HCT116 (cell line): ENCODE data around the gene SCG5. TPM values are rescaled to one million over a fixed set of nuclear protein-coding genes. Genes with fewer than 3 reads are reported as not detected.

Source experiments
- ATAC-seq: fragments of 200-7000 bp; cut with Tn5 transposase; 2 replicates; pipeline ENCODE4 v1.9.1; 2020; ENCODE audit warnings: mild to moderate bottlenecking, moderate library complexity
- BruUV-seq: library from RNA; stranded (reverse); fragments of 400-500 nt; replicated peaks from 2 replicates; lab custom pipeline; 2021; lab: Mats Ljungman, UMichigan
- CTCF ChIA-PET: fragments of 300-600 bp; sonication (Branson Sonifier 250); formaldehyde crosslinking; loops from one replicate; lab custom pipeline; 2021; ENCODE audit warnings: antibody characterized with exemption; lab: Charles Lee
- POLR2A ChIA-PET: fragments of 300-600, 350-600 bp; sonication (Branson Sonifier 250); formaldehyde crosslinking; loops from one replicate; lab custom pipeline; 2021; ENCODE audit warnings: antibody characterized with exemption; lab: Charles Lee
- RAD21 ChIA-PET, 2 experiments: fragments of 300-600 bp; sonication (Branson Sonifier 250); formaldehyde crosslinking; loops; one replicate each; lab custom pipeline; 2023; ENCODE audit warnings: low total read pairs in 2 of 2; ENCODE audit not compliant: uncharacterized antibody in 2 of 2, unreplicated experiment in 2 of 2, low non-redundant PET in 1 of 2; lab: Charles Lee
- DNase-seq: peaks from one replicate; pipeline ENCODE4 v3.0.0-alpha.2; 2010; ENCODE audit warnings: low read depth, low spot score
- H2AFZ ChIP-seq: fragments of 200-600 bp; shearing (Covaris generic), sonication (generic); 2 replicates; pipeline ENCODE4 v1.6.1; 2017; ENCODE audit warnings: low read depth, mixed run types, mixed read lengths, antibody characterized with exemption, low read length; ENCODE audit not compliant: poor library complexity, severe bottlenecking
- H3K27ac ChIP-seq: 2 replicates; pipeline ENCODE4 v1.5.1; 2012; ENCODE audit warnings: low read depth, low read length
- H3K27me3 ChIP-seq: fragments of 200-600 bp; sonication (generic); 2 replicates; pipeline ENCODE4 v1.6.1; 2016; ENCODE audit warnings: mixed run types, low read length, mixed read lengths; ENCODE audit not compliant: insufficient read depth
- H3K36me3 ChIP-seq, 2 experiments: fragments of 200-500 bp in 1 of 2; fragments of 200-600 bp in 1 of 2; sonication (Bioruptor generic) in 1 of 2; sonication (generic) in 1 of 2; 2 replicates each; pipeline versions ENCODE4 v1.5.1 to v1.6.1; 2014 to 2016; ENCODE audit warnings: low read length in 2 of 2, inconsistent platforms in 1 of 2, mixed read lengths in 1 of 2, mixed run types in 1 of 2; ENCODE audit not compliant: insufficient read depth in 2 of 2, control insufficient read depth in 1 of 2
- H3K4me1 ChIP-seq, 2 experiments: fragments of 200-600 bp in 1 of 2; sonication (generic) in 1 of 2; 2 replicates each; pipeline versions ENCODE4 v1.5.1 to v1.6.1; 2012 to 2017; ENCODE audit warnings: low read length in 2 of 2, inconsistent platforms in 1 of 2, mild to moderate bottlenecking in 1 of 2, mixed read lengths in 1 of 2, mixed run types in 1 of 2, moderate library complexity in 1 of 2; ENCODE audit not compliant: insufficient read depth in 2 of 2, control insufficient read depth in 1 of 2
- H3K4me2 ChIP-seq: fragments of 200-600 bp; sonication (generic); 2 replicates; pipeline ENCODE4 v1.6.1; 2017; ENCODE audit warnings: mixed run types, low read length, mixed read lengths
- H3K4me3 ChIP-seq, 2 experiments: fragments of 200-600 bp in 1 of 2; sonication (generic) in 1 of 2; replicated peaks in 1 of 2; 2 replicates each; pipeline ENCODE4 v1.5.1; 2011 to 2016; ENCODE audit warnings: low read length in 2 of 2, control low read depth in 1 of 2, low read depth in 1 of 2, mild to moderate bottlenecking in 1 of 2, mixed read lengths in 1 of 2, mixed run types in 1 of 2
- H3K79me2 ChIP-seq: fragments of 200-600 bp; sonication (generic); 2 replicates; pipeline ENCODE4 v1.6.1; 2017; ENCODE audit warnings: mild to moderate bottlenecking, mixed run types, low read length, moderate library complexity, mixed read lengths; ENCODE audit not compliant: insufficient read depth
- H3K9ac ChIP-seq: fragments of 200-600 bp; sonication (generic); 2 replicates; pipeline ENCODE4 v1.6.1; 2016; ENCODE audit warnings: low read length, mixed read lengths
- H3K9me2 ChIP-seq: fragments of 200-600 bp; sonication (generic), shearing (Covaris generic); 2 replicates; pipeline ENCODE4 v1.6.1; 2017; ENCODE audit warnings: mixed run types, mild to moderate bottlenecking, moderate library complexity; ENCODE audit not compliant: insufficient read depth
- H3K9me3 ChIP-seq, 2 experiments: fragments of 200-500 bp in 1 of 2; fragments of 200-600 bp in 1 of 2; sonication (Bioruptor generic) in 1 of 2; sonication (generic) in 1 of 2; 2 replicates each; pipeline ENCODE4 v1.6.1; 2014 to 2017; ENCODE audit warnings: low read length in 2 of 2, mixed read lengths in 2 of 2, inconsistent platforms in 1 of 2, low read depth in 1 of 2, mild to moderate bottlenecking in 1 of 2, mixed run types in 1 of 2, moderate library complexity in 1 of 2; ENCODE audit not compliant: control insufficient read depth in 1 of 2, insufficient read depth in 1 of 2
- H4K20me1 ChIP-seq: fragments of 200-600 bp; sonication (generic), shearing (Covaris generic); 2 replicates; pipeline ENCODE4 v1.6.1; 2017; ENCODE audit warnings: mixed run types, mild to moderate bottlenecking, moderate library complexity; ENCODE audit not compliant: insufficient read depth
- CBX3 ChIP-seq: IDR thresholded peaks from 2 replicates; pipeline ENCODE4 v1.6.1; 2012; ENCODE audit warnings: low read depth
- EGR1 ChIP-seq: IDR thresholded peaks from 2 replicates; pipeline ENCODE4 v1.6.1; 2012; ENCODE audit warnings: low read depth
- ELF1 ChIP-seq: IDR thresholded peaks from 2 replicates; pipeline ENCODE4 v1.6.1; 2012; ENCODE audit warnings: low read depth, borderline replicate concordance
- EZH2 ChIP-seq: fragments of 200-600 bp; sonication (generic); IDR thresholded peaks from 2 replicates; pipeline ENCODE4 v1.6.1; 2017; ENCODE audit warnings: antibody characterized with exemption, mixed run types
- EZH2phosphoT487 ChIP-seq: fragments of 200-600 bp; IDR thresholded peaks from 2 replicates; pipeline ENCODE4 v1.6.1; 2018; ENCODE audit warnings: antibody characterized with exemption, borderline replicate concordance
- FOSL1 ChIP-seq: IDR thresholded peaks from 2 replicates; pipeline ENCODE4 v1.6.1; 2012; ENCODE audit warnings: low read depth
- MAX ChIP-seq: IDR thresholded peaks from 2 replicates; pipeline ENCODE4 v1.6.1; 2012
- POLR2AphosphoS5 ChIP-seq: IDR thresholded peaks from 2 replicates; pipeline ENCODE4 v1.6.1; 2011; ENCODE audit warnings: mild to moderate bottlenecking, low read depth, low read length, moderate library complexity
- RAD21 ChIP-seq: IDR thresholded peaks from 2 replicates; pipeline ENCODE4 v1.6.1; 2012; ENCODE audit warnings: low read depth, mild to moderate bottlenecking
- SIN3A ChIP-seq: IDR thresholded peaks from 2 replicates; pipeline ENCODE4 v1.6.1; 2012; ENCODE audit warnings: low read depth
- SP1 ChIP-seq: IDR thresholded peaks from 2 replicates; pipeline ENCODE4 v1.6.1; 2012; ENCODE audit warnings: low read depth
- SRF ChIP-seq: IDR thresholded peaks from 2 replicates; pipeline ENCODE4 v1.6.1; 2012; ENCODE audit warnings: low read depth
- TCF7L2 ChIP-seq: IDR thresholded peaks from 2 replicates; pipeline ENCODE4 v1.7.0; 2011; ENCODE audit warnings: borderline replicate concordance, inconsistent platforms; ENCODE audit not compliant: insufficient read depth, insufficient read length; ENCODE audit errors: extremely low read depth
- YY1 ChIP-seq: IDR thresholded peaks from 2 replicates; pipeline ENCODE4 v1.6.1; 2011; ENCODE audit warnings: low read length, low read depth, moderate library complexity, mild to moderate bottlenecking; ENCODE audit not compliant: insufficient replicate concordance; ENCODE audit errors: extremely low read depth
- intact Hi-C: fragments of 100-400 bp; cut with micrococcal nuclease; formaldehyde crosslinking; loops from 2 replicates; pipeline ENCODE4 v1.10.0; 2022
- total RNA-seq: library from RNA; stranded (reverse); gene quantifications from one replicate; pipeline ENCODE4 v1.2.1, GENCODE V29; 2021; ENCODE audit not compliant: unreplicated experiment
- TF ChIP-seq, protein P1 (sequence below): IDR thresholded peaks from 2 replicates; pipeline ENCODE4 v1.6.1; 2011; ENCODE audit warnings: mild to moderate bottlenecking, low read length, moderate library complexity; ENCODE audit not compliant: insufficient replicate concordance; ENCODE audit errors: extremely low read depth
- TF ChIP-seq, protein P2 (sequence below), 3 experiments: fragments of 200-600 bp in 1 of 3; sonication (generic) in 1 of 3; IDR thresholded peaks in 2 of 3; conservative IDR thresholded peaks in 1 of 3; 2 replicates each; pipeline ENCODE4 v1.5.1; 2012 to 2017; ENCODE audit warnings: low read depth in 2 of 3, low read length in 2 of 3, antibody characterized with exemption in 1 of 3, borderline replicate concordance in 1 of 3, control low read depth in 1 of 3, mild to moderate bottlenecking in 1 of 3, mixed read lengths in 1 of 3, mixed run types in 1 of 3, moderate library complexity in 1 of 3; ENCODE audit not compliant: insufficient read depth in 1 of 3
- TF ChIP-seq, protein P3 (sequence below): IDR thresholded peaks from 2 replicates; pipeline ENCODE4 v1.6.1; 2012; ENCODE audit warnings: low read depth

SCG5 gene
- total RNA-seq, 1 experiment from 2014 or later: 1.7 TPM

DNA sequence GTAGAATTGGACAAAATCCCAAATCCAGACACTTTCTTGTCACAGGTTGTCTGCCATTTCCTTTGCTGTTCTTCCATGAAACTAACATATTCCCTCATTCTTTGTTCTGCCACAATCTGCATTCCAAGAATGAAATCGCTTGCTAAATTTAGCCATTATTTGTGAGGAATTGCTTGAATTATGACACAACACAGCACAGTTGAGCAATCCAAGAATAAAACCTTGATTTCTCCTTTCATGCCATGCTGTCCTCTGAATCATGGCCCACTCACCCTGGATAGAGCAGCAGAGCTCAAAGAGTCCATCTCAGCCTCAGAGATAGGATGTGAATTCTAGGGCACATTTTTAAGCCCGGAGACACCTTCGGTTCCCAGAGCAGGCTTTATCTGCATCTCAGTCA, 41.1 kb downstream of the SCG5 start (continued):
- TF ChIP-seq, protein P1, sequence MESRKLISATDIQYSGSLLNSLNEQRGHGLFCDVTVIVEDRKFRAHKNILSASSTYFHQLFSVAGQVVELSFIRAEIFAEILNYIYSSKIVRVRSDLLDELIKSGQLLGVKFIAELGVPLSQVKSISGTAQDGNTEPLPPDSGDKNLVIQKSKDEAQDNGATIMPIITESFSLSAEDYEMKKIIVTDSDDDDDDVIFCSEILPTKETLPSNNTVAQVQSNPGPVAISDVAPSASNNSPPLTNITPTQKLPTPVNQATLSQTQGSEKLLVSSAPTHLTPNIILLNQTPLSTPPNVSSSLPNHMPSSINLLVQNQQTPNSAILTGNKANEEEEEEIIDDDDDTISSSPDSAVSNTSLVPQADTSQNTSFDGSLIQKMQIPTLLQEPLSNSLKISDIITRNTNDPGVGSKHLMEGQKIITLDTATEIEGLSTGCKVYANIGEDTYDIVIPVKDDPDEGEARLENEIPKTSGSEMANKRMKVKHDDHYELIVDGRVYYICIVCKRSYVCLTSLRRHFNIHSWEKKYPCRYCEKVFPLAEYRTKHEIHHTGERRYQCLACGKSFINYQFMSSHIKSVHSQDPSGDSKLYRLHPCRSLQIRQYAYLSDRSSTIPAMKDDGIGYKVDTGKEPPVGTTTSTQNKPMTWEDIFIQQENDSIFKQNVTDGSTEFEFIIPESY: no peak
- TF ChIP-seq FOSL1: no peak
- TF ChIP-seq EZH2phosphoT487: no peak
- no peak for TF ChIP-seq SP1
- TF ChIP-seq, protein P2, sequence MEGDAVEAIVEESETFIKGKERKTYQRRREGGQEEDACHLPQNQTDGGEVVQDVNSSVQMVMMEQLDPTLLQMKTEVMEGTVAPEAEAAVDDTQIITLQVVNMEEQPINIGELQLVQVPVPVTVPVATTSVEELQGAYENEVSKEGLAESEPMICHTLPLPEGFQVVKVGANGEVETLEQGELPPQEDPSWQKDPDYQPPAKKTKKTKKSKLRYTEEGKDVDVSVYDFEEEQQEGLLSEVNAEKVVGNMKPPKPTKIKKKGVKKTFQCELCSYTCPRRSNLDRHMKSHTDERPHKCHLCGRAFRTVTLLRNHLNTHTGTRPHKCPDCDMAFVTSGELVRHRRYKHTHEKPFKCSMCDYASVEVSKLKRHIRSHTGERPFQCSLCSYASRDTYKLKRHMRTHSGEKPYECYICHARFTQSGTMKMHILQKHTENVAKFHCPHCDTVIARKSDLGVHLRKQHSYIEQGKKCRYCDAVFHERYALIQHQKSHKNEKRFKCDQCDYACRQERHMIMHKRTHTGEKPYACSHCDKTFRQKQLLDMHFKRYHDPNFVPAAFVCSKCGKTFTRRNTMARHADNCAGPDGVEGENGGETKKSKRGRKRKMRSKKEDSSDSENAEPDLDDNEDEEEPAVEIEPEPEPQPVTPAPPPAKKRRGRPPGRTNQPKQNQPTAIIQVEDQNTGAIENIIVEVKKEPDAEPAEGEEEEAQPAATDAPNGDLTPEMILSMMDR (IDR thresholded peaks at IDR 0.05 in 2 of 3, conservative IDR thresholded peaks at IDR 0.05 in 1 of 3; ENCODE audit: borderline replicate concordance in 1 of 3, insufficient read depth in 1 of 3, low read depth in 2 of 3, low read length in 2 of 3): no peak
- no peak for TF ChIP-seq YY1
- TF ChIP-seq RAD21: no peak
- TF ChIP-seq EZH2: no peak
- TF ChIP-seq MAX: no peak
- no peak for TF ChIP-seq SRF

- no peak overlapping the region for H3K4me3 ChIP-seq
- H2AFZ ChIP-seq: no peak overlapping the region
- H3K79me2 ChIP-seq: no peaks in the 10 kb centered on the region
- no peaks in the 10 kb centered on the region for H3K9me3 ChIP-seq
- CTCF ChIA-PET: no interaction called here
- no TSS peak for BruUV-seq
- H3K4me1 ChIP-seq: no peaks in the 10 kb centered on the region
- POLR2A ChIA-PET: no interaction called here
- H3K36me3 ChIP-seq: no peaks in the 10 kb centered on the region
- RAD21 ChIA-PET: no interaction called here
- H3K9ac ChIP-seq: no peak overlapping the region
- no peaks in the 10 kb centered on the region for H4K20me1 ChIP-seq
- intact Hi-C loops: no loop called here
- no peaks in the 10 kb centered on the region for H3K27me3 ChIP-seq
- ATAC-seq: no peak
- DNase-seq: no peak
- no peak overlapping the region for H3K4me2 ChIP-seq
- no peaks in the 10 kb centered on the region for H3K9me2 ChIP-seq
- H3K27ac ChIP-seq: no peak overlapping the region
- TF ChIP-seq FOSL1 (no peak), SIN3A (no peak), EGR1 (no peak), MAX (no peak), ELF1 (no peak), SP1 (no peak), CBX3 (no peak), EZH2 (no peak), POLR2AphosphoS5 (no peak), TCF7L2 (no peak)
- TF ChIP-seq, protein P3, sequence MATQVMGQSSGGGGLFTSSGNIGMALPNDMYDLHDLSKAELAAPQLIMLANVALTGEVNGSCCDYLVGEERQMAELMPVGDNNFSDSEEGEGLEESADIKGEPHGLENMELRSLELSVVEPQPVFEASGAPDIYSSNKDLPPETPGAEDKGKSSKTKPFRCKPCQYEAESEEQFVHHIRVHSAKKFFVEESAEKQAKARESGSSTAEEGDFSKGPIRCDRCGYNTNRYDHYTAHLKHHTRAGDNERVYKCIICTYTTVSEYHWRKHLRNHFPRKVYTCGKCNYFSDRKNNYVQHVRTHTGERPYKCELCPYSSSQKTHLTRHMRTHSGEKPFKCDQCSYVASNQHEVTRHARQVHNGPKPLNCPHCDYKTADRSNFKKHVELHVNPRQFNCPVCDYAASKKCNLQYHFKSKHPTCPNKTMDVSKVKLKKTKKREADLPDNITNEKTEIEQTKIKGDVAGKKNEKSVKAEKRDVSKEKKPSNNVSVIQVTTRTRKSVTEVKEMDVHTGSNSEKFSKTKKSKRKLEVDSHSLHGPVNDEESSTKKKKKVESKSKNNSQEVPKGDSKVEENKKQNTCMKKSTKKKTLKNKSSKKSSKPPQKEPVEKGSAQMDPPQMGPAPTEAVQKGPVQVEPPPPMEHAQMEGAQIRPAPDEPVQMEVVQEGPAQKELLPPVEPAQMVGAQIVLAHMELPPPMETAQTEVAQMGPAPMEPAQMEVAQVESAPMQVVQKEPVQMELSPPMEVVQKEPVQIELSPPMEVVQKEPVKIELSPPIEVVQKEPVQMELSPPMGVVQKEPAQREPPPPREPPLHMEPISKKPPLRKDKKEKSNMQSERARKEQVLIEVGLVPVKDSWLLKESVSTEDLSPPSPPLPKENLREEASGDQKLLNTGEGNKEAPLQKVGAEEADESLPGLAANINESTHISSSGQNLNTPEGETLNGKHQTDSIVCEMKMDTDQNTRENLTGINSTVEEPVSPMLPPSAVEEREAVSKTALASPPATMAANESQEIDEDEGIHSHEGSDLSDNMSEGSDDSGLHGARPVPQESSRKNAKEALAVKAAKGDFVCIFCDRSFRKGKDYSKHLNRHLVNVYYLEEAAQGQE: no peak
Observed at GRCh38 chr15:32682977-32683630, 41.6 kb downstream of the SCG5 start.
